Embryonic facial prominence (tissue), 1 donor: ENCODE data around the gene PPP6R3.
A peak's percentile ranks its signal among the peaks of the same experiment; 100 is the strongest.
"Not testable (repeated sequence)": the region's sequence is repeated elsewhere in the genome, so short reads cannot be mapped to it uniquely, and the experiment has no call there.

Experiments
- DNase-seq: peaks from one replicate; pipeline ENCODE4 v3.0.0-alpha.2; 2016; ENCODE audit errors: extremely low spot score

PPP6R3 gene

DNA sequence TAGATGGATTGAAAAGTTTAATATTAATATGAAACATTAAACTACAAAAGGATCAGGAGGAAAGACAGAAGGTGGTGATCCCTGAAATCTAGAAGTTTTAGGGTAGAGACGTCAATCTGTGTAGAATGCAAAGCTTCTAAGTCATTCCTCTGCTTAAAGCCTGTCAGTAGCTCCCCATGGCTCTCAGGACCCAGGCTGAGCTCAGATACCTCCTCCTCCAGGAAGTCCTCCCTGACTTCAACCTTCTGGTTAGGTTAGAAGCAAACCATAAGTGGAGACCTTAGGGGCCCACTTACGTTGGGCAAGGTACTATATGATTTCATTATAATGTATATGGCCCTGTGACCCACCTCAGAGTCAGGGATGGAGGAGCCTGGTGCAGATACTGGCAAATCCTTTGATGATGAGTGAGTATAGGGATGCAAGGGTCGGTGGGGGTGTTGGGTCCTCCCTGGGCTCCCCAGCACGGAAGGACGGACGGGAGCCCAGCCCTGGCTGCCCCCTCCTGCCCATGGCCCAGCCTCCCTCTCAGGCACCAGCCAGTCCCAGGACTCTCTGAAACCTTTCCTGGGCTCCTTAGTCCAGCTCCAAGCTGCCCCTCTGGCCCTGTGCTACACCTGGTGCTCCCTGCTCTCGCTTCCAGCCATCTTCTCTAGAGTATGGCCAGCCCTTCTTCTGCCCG lies 3.2 kb upstream of the PPP6R3 start:
- no peak for DNase-seq

DNA sequence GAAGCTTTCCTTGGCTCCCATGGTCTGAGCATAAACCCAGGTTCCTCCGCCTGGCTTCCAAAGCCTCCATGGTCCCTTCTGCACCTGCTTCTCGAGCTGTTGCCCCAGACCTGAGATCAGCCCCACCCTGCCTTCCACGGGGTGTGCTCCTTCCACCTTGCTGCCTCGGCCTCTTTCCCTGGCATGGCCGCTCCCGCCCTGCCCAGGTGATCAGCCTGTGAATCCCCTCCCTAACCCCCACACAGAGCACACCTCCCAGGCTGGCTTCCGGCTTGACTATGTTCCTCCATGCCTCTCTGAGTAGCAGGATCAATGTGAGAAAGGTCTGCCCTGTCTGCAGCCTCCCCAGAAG lies 2.7 kb upstream of the PPP6R3 start:
- no peak for DNase-seq

DNA sequence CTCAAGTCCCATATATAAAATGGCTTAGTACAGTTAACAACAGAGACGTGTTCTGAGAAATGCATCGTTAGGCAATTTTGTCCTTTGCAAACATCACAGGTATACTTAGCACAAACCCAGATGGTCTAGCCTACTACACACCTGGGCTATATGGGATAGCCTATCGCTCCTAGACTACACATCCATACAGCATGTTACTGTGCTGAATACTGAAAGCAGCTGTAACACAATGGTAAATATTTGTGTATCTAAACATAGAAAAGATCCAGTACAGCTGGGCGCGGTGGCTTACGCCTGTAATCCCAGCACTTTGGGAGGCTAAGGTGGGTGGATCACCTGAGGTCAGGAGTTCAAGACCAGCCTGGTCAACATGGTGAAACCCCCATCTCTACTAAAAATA lies 2.2 kb upstream of the PPP6R3 start:
- DNase-seq: not testable (repeated sequence)

DNA sequence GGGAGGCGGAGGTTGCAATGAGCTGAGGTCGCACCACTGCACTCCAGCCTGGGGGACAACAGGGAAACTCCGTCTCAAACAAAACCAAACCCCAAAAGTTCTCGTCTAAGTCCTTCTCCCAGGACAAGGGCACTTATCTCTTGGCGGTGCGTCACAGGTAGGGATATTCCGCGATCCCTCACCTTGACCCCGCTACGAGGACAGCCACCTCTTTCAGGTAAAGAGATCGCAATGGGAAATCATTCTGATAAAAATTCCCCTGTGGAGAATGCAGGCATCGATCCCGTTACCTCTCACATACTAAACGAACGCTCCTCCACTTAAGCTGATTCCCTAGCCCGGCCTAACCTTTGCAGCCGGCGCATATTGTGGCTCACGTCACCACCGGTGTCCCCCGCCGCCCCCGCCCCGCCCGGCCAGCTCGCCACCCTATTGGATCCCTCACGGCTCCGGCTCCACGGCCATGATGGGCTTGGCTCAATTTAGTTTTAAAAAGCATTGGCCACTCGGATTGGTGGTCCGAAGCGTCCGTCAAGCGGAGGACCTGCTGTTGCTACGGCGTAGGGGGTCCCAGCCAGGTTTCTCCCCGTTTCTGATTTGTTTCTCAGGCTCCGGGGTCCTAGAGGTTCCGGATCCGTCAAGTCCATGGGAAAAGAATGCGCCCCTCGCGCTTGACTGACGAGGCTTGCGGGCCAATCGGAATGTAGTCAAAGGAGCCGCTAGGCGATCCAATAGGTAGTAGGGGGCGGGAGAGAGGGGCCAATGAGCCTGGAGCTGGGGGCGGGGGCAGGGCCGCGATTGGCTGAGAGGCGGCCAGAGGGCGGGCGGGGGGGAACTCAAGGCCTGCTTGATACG lies 439 bp upstream of the PPP6R3 start:
- peak; percentile 99 for DNase-seq

DNA sequence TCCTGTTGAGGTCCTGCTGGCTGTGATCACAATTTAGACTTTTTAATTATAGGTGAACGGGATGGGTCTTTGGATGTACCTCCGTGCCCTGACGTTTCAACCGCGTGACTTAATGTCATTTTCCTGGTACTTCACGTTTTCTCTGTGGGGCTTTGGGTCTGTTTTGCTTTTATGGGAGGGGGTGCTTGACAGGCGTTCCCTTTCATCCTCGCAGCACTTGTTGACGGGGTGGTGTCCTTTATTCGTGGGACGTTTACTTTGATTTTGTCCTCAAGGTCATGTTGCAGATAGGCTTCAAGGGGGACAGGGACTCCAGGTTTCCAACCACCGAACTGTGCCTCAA lies 994 bp downstream of the PPP6R3 start:
- no peak for DNase-seq

DNA sequence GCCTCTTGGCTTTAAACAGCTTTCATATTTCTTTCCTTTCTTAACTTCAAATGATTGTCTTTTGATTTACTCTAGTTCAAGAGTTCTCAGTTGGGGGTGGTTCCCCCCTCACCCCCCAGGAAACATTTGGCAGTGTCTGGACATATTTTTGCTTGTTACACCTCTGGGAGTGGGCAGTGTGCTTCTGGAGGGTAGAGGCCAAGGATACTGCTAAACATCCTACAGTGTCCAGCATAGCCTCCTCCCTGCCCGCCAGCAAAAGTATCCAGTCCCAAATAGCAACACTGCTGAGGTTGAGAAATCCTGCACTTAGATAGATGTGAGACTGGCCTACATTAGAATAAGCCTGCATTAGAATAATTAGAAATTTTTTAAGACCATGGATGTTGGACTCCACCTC lies 3.2 kb downstream of the PPP6R3 start:
- DNase-seq: no peak

DNA sequence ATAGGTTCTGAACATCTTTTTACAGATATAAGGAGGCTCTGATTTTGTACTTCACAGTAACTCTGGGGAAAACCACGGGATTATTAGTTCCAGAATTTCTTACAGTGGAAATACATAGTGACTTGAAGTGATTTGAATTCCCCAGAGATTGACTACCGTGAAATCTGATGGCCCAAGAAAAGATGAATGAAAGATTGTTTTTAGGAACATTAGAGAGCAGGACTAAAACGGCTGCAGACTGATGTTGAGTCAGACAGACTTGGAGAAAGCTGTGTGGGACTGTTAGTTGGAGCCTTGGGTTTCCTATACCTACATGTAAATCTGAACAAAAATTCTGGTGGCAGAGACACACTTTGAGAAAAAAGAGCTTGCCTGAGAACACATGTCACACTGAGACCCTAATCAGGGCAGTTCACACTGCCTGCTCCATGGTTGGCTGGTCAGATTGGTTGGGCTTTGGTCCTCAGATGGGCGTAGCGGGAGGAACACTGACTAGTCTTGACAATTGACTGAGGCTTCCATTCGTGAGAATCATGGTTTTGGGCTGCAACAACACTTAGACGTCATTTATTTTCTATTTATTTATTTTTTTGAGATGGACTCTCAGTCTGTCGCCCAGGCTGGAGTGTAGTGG lies 6.8 kb downstream of the PPP6R3 start:
- no peak for DNase-seq

DNA sequence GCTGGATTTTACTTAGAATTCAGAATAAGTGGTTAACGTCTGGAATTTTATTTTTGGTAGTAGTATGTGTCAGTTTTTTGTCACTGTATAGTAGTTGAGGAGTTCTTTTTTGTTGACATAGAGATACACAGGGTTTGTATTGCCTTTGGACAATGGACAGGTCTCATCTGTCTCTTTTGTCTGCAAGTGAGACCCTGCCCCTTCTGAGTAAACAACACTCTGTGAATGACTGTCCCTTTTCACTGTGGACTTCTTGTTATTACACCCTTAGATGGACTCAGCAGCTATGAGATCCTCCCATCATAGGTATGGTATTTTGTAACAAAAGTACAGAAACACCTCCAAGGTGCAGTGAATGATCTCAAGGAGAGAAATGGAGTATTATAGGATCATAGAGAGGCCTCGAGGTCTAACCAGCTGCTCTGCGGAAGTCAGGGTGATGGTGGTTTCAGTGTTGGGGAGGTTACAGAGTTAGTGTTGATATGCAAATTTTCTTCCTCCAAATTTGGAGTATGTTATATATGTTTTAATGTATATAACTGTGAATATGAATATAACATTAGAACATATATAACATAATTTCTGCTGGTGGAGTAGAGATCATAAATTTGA lies 7.8 kb downstream of the PPP6R3 start:
- no peak for DNase-seq

DNA sequence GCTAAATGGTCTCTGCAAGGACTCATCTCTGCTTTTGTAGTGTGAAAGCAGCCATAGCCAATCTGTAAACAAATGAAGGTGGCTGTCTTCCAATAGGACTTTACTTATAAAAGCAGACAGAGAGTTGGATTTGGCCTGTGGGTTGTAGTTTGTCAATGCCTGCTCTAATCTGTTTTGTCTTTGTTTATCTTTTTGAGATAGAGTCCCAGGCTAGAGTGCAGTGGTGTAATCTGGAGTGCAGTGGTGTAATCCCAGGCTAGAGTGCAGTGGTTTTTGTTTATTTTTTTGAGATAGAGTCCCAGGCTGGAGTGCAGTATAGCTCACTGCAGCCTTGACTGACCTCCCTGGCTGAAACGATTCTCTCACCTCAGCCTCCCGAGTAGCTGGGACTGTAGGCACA lies 8.6 kb downstream of the PPP6R3 start:
- DNase-seq: no peak

DNA sequence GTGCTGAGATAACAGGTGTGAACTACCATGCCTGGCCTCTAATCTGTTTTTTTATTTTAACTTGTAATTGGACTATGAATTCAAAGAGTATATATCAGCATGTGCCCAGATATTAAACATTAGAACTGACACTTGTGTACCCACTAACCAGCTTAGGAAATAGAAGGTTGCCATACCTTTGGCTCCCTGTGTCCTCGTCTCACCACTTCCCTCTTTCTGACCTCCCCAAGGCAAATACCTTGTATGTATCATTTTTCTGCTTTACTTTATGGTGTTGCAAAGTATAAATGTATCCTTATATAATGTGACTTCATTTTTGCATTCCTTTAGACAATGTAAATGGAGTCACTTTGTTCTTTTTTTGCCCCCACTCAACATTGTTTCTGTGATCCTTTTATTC lies 9.1 kb downstream of the PPP6R3 start:
- DNase-seq: no peak

DNA sequence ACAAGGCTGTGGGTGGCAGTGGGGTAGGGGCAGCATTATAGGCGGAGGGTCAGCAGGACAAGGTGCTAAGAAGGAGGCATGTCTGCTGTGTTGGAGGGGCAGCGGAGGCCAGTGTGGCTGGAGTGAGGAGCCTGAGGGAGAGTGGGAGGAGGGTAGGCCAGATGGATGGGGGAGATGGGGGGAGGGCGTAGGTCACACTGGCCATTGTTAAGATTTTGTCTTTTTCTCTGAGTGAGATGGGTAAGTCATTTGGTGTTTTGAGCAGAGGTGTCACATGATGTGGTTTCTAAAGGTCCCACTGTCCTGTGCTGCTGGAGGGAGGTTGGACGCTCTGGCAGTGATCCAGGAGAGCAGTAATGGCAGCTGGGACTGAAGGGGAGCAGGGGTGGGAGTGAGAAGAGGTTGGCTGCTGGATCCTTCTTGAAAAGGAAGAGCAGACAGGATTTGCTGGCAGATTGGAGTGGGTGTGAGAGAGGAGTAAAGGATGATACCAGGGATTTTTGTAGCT lies 9.8 kb downstream of the PPP6R3 start:
- DNase-seq: no peak

DNA sequence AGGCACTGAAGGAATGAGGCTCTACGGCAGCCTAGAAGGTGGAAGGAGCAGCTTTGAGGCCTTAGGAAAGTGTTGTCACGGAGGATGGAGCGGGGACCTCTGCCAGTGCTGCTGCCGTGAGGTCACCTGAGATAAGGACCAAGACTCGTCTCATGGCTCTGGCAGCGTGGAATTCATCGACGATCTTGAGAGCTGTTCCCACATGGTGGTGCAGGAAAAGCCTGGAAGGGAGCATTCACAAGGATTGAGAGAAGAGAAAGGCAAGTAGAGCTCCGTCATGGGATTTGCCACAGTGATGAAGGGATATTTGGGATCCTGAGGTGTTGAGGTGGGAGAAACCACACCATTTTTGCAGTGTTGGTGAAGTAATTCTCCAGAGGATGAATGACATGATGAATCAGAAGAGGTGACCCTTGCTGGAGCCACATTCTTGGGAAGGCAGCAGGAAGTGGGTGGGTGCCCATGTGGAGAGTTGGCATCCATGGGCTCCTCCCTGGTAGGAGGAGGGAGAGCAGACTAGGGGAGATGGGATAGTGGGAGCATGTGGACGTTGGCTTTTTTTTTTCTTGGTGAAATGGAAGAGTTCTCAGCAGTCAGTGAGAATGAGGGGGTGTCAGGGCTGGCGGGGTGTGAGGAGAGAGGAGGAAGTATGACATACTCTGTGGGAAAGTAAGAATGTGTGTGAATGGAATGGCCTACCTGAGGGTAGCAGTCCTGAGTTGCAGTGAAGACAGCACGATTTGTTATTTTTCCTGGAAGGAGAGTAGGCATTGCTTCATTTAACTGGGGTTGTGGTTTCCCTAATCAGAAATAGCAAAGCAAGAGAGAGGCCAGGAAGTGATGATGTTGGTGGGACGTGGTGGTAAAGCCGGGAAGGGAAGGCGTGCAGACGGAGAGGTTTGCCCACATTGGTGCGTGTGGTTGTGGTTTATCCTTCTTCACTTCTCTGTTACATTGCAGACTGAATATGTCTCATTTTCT lies 11.1 kb downstream of the PPP6R3 start:
- no peak for DNase-seq

DNA sequence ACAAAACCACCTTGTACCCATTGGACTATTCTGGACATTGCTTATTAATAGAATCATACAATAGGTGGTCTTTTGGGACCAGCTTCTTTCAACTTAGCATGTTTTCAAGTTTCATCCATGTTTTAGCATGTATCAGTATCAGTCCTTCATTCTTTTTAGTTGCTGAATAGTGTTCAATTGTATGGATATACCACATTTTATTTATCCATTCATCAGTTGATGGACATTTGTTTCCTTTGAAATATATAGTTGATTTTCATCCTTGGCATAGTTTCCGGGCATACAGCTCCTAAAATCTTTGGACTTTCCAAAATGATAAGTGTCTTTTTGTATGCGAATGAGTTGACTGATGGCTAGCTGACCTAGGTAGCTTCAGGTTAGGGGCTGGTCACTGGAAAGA lies 12.2 kb downstream of the PPP6R3 start:
- DNase-seq: no peak

DNA sequence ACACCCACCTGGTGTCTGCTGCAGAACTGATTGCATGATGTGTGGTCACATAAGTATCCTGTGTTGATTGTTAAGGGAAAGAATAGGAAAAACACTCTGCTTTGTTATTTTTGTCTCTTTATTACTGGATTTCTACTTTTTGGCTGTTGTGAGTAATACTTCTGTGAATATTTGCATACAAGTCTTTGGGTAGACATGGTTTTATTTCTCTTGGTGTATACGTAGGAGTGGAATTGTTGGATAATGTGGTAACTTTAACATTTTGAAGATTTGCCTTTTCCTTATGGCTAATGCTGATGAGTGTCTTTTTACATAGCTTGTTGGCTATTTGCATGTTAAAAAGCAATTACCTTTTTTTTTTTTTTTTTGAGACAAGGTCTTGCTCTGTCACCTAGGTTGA lies 13.1 kb downstream of the PPP6R3 start:
- no peak for DNase-seq

DNA sequence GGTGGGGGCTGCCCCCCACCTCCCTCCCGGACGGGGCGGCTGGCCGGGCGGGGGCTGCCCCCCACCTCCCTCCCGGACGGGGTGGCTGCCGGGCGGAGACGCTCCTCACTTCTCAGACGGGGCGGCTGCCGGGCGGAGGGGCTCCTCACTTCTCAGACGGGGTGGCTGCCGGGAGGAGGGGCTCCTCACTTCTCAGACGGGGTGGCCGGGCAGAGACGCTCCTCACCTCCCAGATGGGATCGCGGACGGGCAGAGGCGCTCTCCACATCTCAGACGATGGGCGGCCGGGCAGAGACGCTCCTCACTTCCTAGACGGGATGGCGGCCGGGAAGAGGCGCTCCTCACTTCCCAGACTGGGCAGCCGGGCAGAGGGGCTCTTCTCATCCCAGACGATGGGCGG lies 15.1 kb downstream of the PPP6R3 start:
- DNase-seq: not testable (repeated sequence)

DNA sequence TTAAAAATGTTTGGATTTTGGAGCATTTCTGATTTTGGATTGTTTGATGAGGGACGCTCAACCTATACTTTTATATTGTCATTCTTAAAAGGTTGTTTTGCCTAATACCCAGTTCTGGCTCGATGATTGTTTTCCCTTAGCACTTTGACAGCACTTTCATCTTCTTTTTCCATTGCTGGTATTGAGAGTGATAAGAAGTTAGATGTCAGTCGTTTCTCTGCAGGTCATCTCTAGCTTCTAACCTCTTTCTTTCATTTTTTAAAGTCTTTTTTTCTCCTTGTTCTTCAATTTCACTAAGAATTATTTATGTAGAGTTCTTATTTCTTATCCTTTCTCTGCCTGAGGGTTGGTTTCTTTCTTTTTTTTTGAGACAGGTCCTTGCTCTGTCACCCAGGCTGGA lies 18.8 kb downstream of the PPP6R3 start:
- DNase-seq: no peak

DNA sequence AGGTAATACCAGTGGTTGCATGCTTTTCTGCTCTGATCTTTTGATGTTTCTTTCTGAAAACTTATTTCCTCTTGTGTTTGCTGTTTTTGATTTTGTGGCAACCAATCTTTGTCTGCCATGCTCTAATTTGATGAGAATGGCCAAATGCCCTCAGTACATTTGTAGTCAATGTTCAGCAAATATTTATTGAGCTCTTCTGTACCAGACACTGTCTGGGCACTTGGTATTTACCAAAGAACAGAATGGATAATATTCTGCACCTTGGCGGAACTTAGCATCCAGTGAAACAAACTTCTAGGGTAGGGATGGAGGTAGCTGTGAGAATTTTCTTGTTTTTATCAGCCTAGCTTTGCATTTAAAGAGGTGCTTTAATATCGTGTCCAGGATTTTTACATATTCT lies 19.6 kb downstream of the PPP6R3 start:
- no peak for DNase-seq

DNA sequence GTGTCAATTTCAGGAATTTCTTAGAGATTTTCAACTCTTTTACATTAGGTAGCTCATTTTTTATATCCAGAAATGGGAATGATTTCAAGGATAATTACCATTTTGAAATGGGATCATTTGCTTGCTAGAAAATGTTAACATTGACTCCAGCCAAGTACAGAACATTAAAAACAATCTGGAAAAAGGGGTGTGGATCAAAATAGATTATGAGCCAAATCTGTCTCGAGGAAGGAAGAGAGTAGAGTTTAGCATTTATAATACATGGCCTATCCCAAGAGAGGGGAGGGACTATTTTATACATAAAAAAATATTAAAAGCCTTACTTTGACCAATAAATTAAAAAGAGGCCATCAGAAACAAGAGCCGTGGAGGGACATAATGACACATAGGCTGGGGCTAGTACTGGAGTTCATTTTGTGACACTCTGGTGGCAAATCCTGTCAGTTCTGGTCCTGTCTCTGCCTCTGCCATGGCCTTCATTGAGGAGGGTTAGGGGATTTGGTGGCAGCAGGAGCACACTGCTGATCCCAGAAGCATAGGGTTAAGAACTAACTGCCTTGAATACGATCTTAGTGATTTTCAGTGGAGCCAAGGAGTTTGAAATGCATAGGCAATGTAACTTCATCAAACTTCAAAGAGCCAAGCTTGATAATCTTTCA lies 20.4 kb downstream of the PPP6R3 start:
- DNase-seq: no peak

DNA sequence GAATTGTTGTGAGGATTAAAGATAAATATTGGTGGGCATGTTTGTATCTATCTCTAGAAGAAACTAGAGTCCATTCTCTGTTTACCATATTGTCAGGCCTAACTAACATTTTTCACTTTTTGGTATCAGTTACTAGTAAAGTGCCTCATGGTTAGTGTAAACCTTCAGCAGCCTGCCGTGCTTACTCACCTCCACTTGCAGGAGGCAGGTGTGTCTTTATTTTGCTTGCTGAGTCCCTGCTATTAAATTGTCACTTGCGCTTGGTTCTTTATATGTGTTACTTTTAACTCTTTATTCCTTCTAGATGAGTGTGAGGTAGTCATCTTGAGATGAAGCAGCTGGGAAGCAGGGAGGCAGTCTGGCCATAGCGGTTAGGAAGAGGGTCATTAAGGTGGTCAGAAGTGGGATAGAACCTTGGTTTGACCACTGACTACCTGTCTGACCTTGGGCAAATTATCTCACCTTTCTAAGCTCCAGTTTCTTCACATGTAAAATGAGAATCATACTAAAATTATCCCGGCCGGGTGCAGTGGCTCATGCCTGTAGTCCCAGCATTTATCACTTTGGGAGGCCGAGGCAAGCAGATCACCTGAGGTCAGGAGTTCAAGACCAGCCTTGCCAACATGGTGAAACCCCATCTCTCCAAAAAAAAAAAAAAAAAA lies 21.2 kb downstream of the PPP6R3 start:
- no peak for DNase-seq

DNA sequence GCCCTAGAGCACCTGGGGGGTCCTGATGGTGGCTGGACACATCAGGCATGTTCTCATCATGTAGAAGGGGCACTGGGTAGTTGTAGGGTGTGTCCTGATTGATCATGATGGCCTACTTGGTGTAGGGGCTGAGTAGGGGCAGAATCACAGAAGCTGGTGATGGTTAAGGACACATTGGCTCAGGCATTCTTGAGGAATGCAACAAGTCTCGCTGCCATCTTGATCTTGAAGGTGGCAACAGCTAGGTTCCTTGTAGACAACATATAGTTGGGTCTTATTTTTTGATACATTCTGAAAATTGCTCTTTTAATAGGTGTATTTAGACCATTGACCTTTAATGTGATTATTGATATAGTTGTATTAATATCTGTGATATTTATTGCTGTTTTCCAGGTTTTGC lies 28.1 kb downstream of the PPP6R3 start:
- DNase-seq: no peak
